ENCODE measurements around the gene TCF12.

DNA sequence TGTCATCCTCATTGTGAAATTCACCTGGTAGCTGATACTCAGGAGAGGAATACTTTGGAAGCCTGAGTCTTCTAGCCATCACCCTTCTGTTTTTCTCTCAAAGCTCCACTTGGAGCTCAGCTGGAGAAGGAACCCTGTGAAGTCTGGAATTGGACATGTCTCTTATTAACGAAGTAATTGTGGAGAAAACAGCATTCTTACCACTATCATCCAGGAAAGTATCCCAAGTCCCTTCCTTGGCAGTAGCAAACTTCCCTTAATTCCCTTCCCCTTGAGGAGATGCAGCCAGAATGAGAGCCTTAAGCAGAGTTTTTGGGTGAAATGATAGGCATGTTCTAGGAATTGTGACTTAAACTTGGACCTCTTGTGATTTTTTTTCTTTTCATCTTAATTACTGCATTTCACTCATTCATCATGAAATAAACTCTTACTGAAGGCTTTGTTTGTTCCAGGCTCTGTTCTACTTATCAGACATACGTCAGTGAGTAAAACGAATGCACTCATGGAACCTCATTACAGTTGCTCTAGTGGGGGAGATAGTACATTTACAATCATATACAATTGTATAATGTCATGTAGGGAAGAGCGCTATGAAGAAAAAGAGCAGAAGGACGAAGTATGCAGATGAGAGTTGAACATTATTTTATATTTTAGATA lies 30.5 kb upstream of the TCF12 start:
- TF ChIP-seq, protein P1, sequence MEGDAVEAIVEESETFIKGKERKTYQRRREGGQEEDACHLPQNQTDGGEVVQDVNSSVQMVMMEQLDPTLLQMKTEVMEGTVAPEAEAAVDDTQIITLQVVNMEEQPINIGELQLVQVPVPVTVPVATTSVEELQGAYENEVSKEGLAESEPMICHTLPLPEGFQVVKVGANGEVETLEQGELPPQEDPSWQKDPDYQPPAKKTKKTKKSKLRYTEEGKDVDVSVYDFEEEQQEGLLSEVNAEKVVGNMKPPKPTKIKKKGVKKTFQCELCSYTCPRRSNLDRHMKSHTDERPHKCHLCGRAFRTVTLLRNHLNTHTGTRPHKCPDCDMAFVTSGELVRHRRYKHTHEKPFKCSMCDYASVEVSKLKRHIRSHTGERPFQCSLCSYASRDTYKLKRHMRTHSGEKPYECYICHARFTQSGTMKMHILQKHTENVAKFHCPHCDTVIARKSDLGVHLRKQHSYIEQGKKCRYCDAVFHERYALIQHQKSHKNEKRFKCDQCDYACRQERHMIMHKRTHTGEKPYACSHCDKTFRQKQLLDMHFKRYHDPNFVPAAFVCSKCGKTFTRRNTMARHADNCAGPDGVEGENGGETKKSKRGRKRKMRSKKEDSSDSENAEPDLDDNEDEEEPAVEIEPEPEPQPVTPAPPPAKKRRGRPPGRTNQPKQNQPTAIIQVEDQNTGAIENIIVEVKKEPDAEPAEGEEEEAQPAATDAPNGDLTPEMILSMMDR (IDR thresholded peaks at IDR 0.05; ENCODE audit: low read length): no peak
- TF ChIP-seq EZH2 (IDR thresholded peaks at IDR 0.05; ENCODE audit: borderline replicate concordance, low read length): no peak
